WI38 (cell line): ENCODE measurements around the gene SEPTIN5.

Experiments used
- H3K4me3 ChIP-seq: 2 replicates; pipeline ENCODE4 v1.5.1; 2011; ENCODE audit warnings: low read depth, mild to moderate bottlenecking, control low read depth, low read length
- CTCF ChIP-seq: IDR thresholded peaks from 2 replicates; pipeline ENCODE4 v1.5.1; 2012; ENCODE audit warnings: low read depth, mild to moderate bottlenecking, control low read depth, low read length

Gene SEPTIN5

DNA sequence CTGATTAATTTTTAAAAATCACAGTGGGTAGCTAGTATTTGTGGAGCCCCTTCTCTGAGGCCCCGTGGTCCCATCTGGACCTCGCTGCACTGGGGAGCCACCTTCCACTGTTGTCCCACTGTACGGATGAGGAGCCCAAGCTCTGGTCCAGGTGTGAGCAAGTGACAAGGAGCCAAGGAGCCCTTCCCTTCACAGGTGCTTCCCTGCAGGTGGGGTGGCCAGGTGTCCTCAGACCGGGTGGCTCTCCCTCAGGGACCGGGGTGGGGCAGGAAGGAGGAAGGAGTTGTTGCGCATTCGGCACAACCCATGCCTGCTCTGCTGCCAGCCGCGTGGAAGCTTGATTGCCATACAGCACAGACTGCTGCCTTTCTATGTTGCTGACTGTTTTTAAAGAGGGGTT lies 10.4 kb upstream of the SEPTIN5 start:
- no peak for TF ChIP-seq CTCF

DNA sequence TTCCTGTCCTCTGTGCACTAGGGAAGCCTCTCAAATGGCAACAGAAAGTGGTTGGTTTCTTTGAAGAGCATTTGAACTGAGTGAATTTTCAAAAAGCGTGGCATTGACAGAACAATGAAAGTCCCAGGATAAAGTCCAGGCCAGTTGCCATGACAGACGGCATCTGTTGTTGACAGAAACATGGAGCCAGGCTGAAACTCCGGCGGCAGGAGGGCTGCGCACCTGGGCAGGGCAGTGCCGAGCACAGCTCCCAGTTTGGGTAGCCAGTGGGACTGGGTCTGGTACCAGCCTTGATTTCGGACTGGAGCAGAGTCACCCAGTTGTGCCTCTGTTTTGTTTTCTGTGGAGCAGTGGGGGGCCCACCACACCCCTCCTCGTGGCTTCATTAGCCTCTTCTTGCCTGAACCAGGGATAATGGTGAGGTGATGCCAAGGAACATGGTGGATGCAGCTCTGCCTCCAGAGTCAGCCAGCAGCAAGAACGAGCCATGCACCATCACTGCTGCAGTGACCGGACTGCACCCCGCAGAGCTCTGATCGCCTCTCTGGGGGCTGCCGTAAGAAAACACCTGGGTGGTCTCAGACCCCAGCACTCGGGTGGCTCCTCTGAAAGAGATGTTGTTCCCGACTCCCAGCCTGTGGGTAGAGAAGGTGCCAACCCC lies 9.8 kb upstream of the SEPTIN5 start:
- TF ChIP-seq CTCF: no peak
- no peak overlapping the region for H3K4me3 ChIP-seq

More for the DNA sequence above, 10.4 kb upstream of the SEPTIN5 start:
- no peak overlapping the region for H3K4me3 ChIP-seq

DNA sequence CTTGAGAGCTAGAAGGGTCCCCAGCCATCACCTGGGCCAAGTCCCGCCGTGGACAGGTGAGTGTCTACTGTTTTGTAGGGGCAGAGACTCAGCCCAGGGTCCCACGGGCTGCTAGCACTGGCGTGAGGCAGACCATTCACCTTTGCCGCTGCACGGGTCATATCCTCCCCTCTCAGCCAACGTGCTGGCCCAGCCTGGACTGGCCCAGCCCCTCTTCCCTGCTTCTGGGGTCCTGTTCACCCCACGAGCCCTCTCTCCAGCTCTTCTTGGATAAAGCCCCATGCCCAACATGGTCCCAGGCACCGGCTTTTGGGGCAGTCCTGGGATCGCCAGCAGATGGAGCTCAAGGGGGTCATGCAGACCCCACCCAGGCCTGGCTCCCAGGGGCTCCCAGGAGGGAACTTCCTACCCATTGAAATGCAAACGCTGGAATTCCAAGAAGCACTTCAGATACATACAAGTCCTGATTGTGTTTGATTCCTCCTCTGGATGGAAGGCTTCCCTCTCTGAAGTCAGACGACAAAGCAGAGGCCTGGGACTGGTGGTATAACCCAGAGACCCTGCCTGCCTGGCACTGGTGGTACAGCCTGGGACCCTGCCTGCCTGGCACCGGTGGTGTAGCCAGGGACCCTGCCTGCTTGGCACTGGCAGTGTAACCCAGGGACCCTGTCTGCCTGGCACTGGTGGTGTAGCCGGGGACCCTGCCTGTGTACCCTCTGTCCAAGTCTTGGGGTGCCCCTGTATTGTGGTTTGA lies 8.9 kb upstream of the SEPTIN5 start:
- no peak overlapping the region for H3K4me3 ChIP-seq
- TF ChIP-seq CTCF: no peak

DNA sequence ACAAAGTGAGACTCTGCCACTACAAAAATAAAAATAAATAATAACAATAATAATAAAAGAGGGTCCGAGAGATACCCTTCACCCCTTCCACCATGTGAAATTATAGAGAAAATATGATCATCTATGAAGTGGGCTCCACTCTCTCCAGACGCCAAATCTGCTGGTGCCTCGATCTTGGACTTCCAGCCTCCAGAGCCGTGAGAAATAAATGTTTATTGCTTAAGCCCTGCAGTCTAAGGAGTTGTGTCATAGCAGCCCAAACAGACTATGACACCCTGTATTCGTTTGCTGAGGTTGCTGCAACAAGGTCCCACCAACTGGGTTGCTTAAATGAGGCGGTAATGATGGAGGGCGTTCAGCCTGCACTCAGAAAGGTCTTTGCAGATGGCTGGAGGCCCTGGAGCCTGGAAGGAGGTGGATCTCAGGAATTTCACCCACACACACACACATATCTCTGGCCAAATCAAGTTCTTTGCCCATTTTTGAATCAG lies 7.6 kb upstream of the SEPTIN5 start:
- no peak for TF ChIP-seq CTCF
- no peak overlapping the region for H3K4me3 ChIP-seq

DNA sequence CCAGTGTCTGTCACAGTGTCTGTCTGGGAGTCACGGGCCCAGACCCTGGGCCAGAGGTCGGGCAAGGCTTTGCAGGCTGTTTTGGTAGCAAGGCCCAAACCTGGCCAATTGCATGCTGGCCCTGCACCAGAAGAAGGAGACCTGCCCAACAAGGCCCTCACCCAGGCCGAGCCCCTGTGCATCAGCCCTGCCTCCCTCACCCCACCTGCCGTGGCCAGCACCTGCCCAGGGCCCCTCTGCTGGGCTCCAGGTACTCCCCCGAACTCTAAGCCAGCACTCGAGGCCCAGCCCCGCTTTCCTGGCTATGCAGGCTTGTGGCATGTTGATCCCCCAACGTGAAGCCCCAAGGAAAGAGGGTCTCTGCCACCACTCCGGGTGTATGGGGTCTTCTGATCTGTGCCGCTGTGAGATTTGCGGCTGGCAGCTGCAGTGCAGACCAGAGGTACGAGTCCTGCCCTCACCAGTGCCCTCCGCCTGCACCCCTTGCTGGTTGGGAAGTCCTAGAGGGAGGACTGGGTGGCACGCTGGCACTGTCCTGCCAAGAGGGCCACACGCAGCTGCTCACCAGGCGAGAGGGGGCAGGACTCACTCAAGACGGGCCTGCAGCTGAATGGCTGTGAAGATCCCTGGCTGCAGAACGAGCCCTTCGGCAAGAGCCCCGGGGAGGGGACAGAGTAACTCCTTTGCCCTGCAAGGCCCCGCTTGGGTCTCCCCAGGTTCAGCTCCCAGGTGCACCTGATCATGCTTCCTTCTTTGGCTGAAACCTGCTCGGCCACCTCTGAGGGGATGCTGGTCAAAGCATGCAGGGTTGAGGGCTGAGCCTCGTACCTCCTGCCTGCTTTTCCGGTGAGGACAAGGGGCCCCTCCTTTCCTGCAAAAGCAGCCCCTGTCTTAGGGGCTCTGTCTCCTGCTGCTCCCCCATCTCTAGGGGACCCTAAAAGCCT lies 6.7 kb upstream of the SEPTIN5 start:
- TF ChIP-seq CTCF: no peak
- H3K4me3 ChIP-seq: no peak overlapping the region

- H3K4me3 ChIP-seq: no peak overlapping the region
- no peak for TF ChIP-seq CTCF
These were observed 5.8 kb upstream of the SEPTIN5 start for GRCh38 chr22:19708321-19709011.
